Lower leg skin (tissue), 3 donors: ENCODE data around the gene MUC4.
"Not testable (repeated sequence)": the region's sequence is repeated elsewhere in the genome, so short reads cannot be mapped to it uniquely, and the experiment has no call there.

ENCODE experiments used
- CTCF ChIP-seq, 3 donors: fragments of 450-650 bp; IDR thresholded peaks; one replicate each; pipeline ENCODE4 v1.5.1; 2016; ENCODE audit warnings: antibody characterized with exemption in 3 of 3, mild to moderate bottlenecking in 3 of 3, moderate library complexity in 2 of 3
- POLR2A ChIP-seq, 2 donors: fragments of 450-650 bp; IDR thresholded peaks; one replicate each; pipeline ENCODE4 v1.6.1; 2016 to 2017; ENCODE audit warnings: antibody characterized with exemption in 2 of 2, mild to moderate bottlenecking in 1 of 2, moderate library complexity in 1 of 2

- TF ChIP-seq POLR2A, CTCF (IDR thresholded peaks at IDR 0.05): not testable (repeated sequence)
These were observed 87.4 kb downstream of the MUC4 start for GRCh38 chr3:195724363-195724762.
